ENCODE data around the gene MVB12B.

- TF ChIP-seq EZH2 (IDR thresholded peaks at IDR 0.05) (no peak), POLR2AphosphoS5 (IDR thresholded peaks at IDR 0.05; ENCODE audit: borderline replicate concordance, low read depth, low read length) (no peak)
Measured at GRCh38 chr9:126536131-126536530, 209.5 kb downstream of the MVB12B start.
